GM12878 (cell line): ENCODE measurements around the gene SLC25A29. TPM values are rescaled to one million over a fixed set of nuclear protein-coding genes. Genes with fewer than 3 reads are reported as not detected.

Source experiments
- CHD1 ChIP-seq: IDR thresholded peaks from 2 replicates; pipeline ENCODE4 v1.6.1; 2012; ENCODE audit warnings: low read depth, low read length, improper control_type of control experiment
- FOS ChIP-seq: IDR thresholded peaks from 3 replicates; pipeline ENCODE4 v1.6.1; 2011; ENCODE audit warnings: borderline replicate concordance; ENCODE audit not compliant: insufficient read length; ENCODE audit errors: extremely low read depth
- HCFC1 ChIP-seq: fragments of 150-350 bp; IDR thresholded peaks from 2 replicates; pipeline ENCODE4 v1.6.1; 2014; ENCODE audit warnings: low read length
- IKZF1 ChIP-seq: fragments of 450-650 bp; conservative IDR thresholded peaks from 2 replicates; pipeline ENCODE4 v1.6.1; 2017; ENCODE audit warnings: antibody characterized with exemption, mild to moderate bottlenecking
- IKZF2 ChIP-seq, 2 experiments: fragments of 450-650 bp; IDR thresholded peaks; 2 replicates each; pipeline ENCODE4 v1.6.1; 2017; ENCODE audit warnings: mild to moderate bottlenecking in 2 of 2, moderate library complexity in 2 of 2
- KAT2A ChIP-seq: conservative IDR thresholded peaks from 2 replicates; pipeline ENCODE4 v1.6.1; 2011; ENCODE audit warnings: low read depth, low read length; ENCODE audit not compliant: control insufficient read depth
- KLF5 ChIP-seq: fragments of 450-650 bp; IDR thresholded peaks from 2 replicates; pipeline ENCODE4 v1.6.1; 2014; ENCODE audit warnings: mild to moderate bottlenecking; ENCODE audit not compliant: partially characterized antibody
- MYB ChIP-seq: fragments of 150-350 bp; IDR thresholded peaks from 2 replicates; pipeline ENCODE4 v1.6.1; 2014; ENCODE audit warnings: mild to moderate bottlenecking, low read depth, low read length, borderline replicate concordance
- NRF1 ChIP-seq: conservative IDR thresholded peaks from 2 replicates; pipeline ENCODE4 v1.6.1; 2011; ENCODE audit warnings: mild to moderate bottlenecking, low read depth, low read length, improper control_type of control experiment
- PAX5 ChIP-seq: IDR thresholded peaks from 2 replicates; pipeline ENCODE4 v1.6.1; 2011; ENCODE audit warnings: low read depth, low read length, borderline replicate concordance
- PML ChIP-seq: IDR thresholded peaks from 2 replicates; pipeline ENCODE4 v1.6.1; 2012; ENCODE audit warnings: low read length, inconsistent platforms
- RBBP5 ChIP-seq: fragments of 200-600 bp; sonication (generic); conservative IDR thresholded peaks from 2 replicates; pipeline ENCODE4 v1.6.1; 2016
- RELA ChIP-seq: fragments of 450-650 bp; IDR thresholded peaks from 2 replicates; pipeline ENCODE4 v1.8.0; 2014; ENCODE audit warnings: borderline replicate concordance; ENCODE audit not compliant: partially characterized antibody
- SMAD1 ChIP-seq: fragments of 450-650 bp; IDR thresholded peaks from 2 replicates; pipeline ENCODE4 v1.6.1; 2018; ENCODE audit warnings: mild to moderate bottlenecking, low read depth; ENCODE audit not compliant: partially characterized antibody
- SMAD5 ChIP-seq: IDR thresholded peaks from 2 replicates; pipeline ENCODE4 v1.6.1; 2016; ENCODE audit warnings: antibody characterized with exemption, low read depth
- TAF1 ChIP-seq: IDR thresholded peaks from 2 replicates; pipeline ENCODE4 v1.6.1; 2011; ENCODE audit warnings: mild to moderate bottlenecking, low read depth, low read length, borderline replicate concordance
- YBX1 ChIP-seq: fragments of 450-650 bp; IDR thresholded peaks from 2 replicates; pipeline ENCODE4 v1.6.1; 2016; ENCODE audit warnings: antibody characterized with exemption
- polyA plus RNA-seq, 11 experiments: library from polyadenylated mRNA; depleted of rRNA in 4 of 11; unstranded in 6 of 11; stranded (reverse) in 5 of 11; fragments of >200 nt; fragmentation: Nextera tagmentation in 4 of 11; fragmentation: Illumina TruSeq in 1 of 11; extraction: Ambion mirVana in 4 of 11; extraction: Trizol in 1 of 11; gene quantifications; 1 replicate in 1 of 11; 2 replicates in 10 of 11; pipeline versions ENCODE4 v1.2.1 to v1.2.3, GENCODE V29; 2011 to 2016; ENCODE audit warnings: inconsistent platforms in 2 of 11, missing spikeins in 2 of 11, low read depth in 1 of 11
- total RNA-seq, 4 experiments: library from RNA; depleted of rRNA in 3 of 4; stranded (reverse); fragments of >200 nt in 3 of 4; fragmentation: Illumina TruSeq in 1 of 4; extraction: Trizol in 1 of 4; gene quantifications; 2 replicates each; pipeline versions ENCODE4 v1.2.1 to v1.2.3, GENCODE V29; 2013 to 2021
- TF ChIP-seq, protein P1 (sequence below): fragments of 450-650 bp; IDR thresholded peaks from 2 replicates; pipeline ENCODE4 v1.6.1; 2017; ENCODE audit warnings: borderline replicate concordance
- TF ChIP-seq, protein P2 (sequence below): fragments of 450-650 bp; IDR thresholded peaks from 2 replicates; pipeline ENCODE4 v1.6.1; 2017; ENCODE audit warnings: mild to moderate bottlenecking, moderate library complexity
- TF ChIP-seq, protein P3 (sequence below): fragments of 150-350 bp; IDR thresholded peaks from 2 replicates; pipeline ENCODE4 v1.6.1; 2014; ENCODE audit warnings: mild to moderate bottlenecking, low read depth, low read length
- TF ChIP-seq, protein P4 (sequence below): IDR thresholded peaks from 2 replicates; pipeline ENCODE4 v1.6.1; 2011; ENCODE audit warnings: borderline replicate concordance, low read depth, mild to moderate bottlenecking, moderate library complexity, low read length; ENCODE audit not compliant: insufficient read depth, poor library complexity, severe bottlenecking

The SLC25A29 gene
- total and polyA plus RNA-seq, 10 of the 15 experiments (the other 5 are each of a cell fraction or from before 2014, with no cell fraction given), result 0.42 to 13.3 (median 4.0) TPM; not detected in 1

DNA sequence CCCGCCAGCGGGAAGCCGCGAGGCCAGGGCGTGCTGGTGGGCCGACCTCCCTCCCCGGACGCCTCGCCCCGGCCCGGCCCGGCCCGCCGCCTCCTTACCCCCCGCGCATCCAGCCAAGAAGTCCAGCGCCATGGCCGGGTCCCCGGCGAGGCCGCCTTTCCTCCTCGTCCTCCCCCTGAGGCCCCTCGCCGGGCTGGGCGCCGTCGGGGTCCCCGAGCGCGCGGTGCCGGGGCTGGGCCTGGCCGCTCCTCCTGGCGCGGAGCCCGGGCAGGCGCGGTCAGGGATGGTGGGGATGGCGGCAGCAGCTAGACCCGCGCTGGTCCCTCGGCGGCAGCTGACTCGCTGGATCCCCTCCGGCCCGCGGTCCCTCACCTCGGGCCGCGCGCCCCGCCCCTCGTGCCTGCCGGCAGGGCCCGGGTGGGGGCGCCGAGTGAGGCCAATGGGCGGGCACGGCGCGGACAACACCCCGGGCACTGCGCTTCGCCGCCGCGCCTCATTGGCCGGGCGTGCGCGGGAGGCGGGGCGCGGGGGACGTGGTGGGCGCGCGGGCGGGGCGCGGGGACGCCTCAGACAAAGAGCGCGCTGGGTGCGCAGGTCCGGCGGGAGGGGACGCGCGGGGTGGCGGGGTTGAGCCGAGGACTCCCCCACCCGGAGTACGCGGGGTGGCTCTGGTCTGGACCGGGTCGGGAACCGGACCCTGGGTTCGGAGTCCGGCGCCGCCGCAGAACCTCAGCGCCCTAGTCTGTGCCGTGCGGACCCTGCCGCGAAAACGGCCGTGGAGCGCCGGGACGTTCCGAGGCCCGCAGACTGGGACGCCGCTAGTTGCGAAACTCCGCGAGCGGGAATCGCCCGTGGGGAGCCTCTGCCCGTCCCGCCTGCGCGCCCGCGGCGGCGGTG, at the start of gene SLC25A29 (continued):
- TF ChIP-seq, protein P1, sequence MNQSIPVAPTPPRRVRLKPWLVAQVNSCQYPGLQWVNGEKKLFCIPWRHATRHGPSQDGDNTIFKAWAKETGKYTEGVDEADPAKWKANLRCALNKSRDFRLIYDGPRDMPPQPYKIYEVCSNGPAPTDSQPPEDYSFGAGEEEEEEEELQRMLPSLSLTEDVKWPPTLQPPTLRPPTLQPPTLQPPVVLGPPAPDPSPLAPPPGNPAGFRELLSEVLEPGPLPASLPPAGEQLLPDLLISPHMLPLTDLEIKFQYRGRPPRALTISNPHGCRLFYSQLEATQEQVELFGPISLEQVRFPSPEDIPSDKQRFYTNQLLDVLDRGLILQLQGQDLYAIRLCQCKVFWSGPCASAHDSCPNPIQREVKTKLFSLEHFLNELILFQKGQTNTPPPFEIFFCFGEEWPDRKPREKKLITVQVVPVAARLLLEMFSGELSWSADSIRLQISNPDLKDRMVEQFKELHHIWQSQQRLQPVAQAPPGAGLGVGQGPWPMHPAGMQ, result no peak
- TF ChIP-seq, protein P2, sequence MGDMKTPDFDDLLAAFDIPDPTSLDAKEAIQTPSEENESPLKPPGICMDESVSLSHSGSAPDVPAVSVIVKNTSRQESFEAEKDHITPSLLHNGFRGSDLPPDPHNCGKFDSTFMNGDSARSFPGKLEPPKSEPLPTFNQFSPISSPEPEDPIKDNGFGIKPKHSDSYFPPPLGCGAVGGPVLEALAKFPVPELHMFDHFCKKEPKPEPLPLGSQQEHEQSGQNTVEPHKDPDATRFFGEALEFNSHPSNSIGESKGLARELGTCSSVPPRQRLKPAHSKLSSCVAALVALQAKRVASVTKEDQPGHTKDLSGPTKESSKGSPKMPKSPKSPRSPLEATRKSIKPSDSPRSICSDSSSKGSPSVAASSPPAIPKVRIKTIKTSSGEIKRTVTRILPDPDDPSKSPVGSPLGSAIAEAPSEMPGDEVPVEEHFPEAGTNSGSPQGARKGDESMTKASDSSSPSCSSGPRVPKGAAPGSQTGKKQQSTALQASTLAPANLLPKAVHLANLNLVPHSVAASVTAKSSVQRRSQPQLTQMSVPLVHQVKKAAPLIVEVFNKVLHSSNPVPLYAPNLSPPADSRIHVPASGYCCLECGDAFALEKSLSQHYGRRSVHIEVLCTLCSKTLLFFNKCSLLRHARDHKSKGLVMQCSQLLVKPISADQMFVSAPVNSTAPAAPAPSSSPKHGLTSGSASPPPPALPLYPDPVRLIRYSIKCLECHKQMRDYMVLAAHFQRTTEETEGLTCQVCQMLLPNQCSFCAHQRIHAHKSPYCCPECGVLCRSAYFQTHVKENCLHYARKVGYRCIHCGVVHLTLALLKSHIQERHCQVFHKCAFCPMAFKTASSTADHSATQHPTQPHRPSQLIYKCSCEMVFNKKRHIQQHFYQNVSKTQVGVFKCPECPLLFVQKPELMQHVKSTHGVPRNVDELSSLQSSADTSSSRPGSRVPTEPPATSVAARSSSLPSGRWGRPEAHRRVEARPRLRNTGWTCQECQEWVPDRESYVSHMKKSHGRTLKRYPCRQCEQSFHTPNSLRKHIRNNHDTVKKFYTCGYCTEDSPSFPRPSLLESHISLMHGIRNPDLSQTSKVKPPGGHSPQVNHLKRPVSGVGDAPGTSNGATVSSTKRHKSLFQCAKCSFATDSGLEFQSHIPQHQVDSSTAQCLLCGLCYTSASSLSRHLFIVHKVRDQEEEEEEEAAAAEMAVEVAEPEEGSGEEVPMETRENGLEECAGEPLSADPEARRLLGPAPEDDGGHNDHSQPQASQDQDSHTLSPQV, result no peak
- TF ChIP-seq TAF1 (peak; percentile 7; the same call in 1 of the 2 replicates), YBX1 (no peak), CHD1 (no peak), PAX5 (no peak), RELA (no peak), RBBP5 (no peak), IKZF1 (peak; percentile 95), MYB (no peak), FOS (peak; percentile 7), HCFC1 (no peak), KAT2A (no peak), SMAD1 (no peak), SMAD5 (no peak), NRF1 (no peak), KLF5 (no peak), IKZF2 (IDR thresholded peaks at IDR 0.05) (no peak), PML (no peak)
- TF ChIP-seq, protein P3, sequence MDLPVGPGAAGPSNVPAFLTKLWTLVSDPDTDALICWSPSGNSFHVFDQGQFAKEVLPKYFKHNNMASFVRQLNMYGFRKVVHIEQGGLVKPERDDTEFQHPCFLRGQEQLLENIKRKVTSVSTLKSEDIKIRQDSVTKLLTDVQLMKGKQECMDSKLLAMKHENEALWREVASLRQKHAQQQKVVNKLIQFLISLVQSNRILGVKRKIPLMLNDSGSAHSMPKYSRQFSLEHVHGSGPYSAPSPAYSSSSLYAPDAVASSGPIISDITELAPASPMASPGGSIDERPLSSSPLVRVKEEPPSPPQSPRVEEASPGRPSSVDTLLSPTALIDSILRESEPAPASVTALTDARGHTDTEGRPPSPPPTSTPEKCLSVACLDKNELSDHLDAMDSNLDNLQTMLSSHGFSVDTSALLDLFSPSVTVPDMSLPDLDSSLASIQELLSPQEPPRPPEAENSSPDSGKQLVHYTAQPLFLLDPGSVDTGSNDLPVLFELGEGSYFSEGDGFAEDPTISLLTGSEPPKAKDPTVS, result no peak
- TF ChIP-seq, protein P4, sequence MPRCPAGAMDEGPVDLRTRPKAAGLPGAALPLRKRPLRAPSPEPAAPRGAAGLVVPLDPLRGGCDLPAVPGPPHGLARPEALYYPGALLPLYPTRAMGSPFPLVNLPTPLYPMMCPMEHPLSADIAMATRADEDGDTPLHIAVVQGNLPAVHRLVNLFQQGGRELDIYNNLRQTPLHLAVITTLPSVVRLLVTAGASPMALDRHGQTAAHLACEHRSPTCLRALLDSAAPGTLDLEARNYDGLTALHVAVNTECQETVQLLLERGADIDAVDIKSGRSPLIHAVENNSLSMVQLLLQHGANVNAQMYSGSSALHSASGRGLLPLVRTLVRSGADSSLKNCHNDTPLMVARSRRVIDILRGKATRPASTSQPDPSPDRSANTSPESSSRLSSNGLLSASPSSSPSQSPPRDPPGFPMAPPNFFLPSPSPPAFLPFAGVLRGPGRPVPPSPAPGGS, result no peak
